ENCODE measurements around the gene LRP2.

Gene LRP2

DNA sequence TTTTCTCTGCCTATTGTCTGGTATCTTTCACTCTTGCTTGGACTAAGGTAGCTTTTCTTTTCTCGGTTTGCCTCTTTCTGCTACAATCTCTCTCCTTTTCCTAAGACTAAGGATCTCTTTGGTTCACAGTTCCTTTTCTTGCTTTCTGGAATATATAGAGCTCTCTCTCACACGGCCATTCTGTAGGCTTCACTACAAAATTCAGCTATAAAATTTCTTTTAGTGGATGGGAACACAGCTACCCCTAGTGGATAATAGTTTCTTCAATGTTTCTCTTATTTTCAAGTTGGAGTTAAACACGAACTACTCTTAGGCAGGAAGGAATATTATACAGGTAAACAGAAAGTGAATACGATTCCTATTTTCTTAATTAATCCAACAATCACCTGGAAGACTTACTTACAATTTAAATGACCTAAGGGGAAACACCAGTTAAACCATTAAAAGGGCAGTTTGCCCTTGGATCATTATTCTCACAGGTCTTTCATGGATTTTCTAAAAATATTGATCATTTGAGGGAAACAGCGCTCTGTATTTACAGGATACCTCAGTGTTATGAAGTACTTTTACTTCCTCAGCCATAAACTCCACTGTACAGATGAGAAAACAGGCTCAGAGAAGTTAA, 140.5 kb downstream of the LRP2 start:
- no peak overlapping the region for H3K4me3 ChIP-seq (ENCODE audit: low read length)
- TF ChIP-seq, protein P1, sequence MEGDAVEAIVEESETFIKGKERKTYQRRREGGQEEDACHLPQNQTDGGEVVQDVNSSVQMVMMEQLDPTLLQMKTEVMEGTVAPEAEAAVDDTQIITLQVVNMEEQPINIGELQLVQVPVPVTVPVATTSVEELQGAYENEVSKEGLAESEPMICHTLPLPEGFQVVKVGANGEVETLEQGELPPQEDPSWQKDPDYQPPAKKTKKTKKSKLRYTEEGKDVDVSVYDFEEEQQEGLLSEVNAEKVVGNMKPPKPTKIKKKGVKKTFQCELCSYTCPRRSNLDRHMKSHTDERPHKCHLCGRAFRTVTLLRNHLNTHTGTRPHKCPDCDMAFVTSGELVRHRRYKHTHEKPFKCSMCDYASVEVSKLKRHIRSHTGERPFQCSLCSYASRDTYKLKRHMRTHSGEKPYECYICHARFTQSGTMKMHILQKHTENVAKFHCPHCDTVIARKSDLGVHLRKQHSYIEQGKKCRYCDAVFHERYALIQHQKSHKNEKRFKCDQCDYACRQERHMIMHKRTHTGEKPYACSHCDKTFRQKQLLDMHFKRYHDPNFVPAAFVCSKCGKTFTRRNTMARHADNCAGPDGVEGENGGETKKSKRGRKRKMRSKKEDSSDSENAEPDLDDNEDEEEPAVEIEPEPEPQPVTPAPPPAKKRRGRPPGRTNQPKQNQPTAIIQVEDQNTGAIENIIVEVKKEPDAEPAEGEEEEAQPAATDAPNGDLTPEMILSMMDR (conservative IDR thresholded peaks at IDR 0.05; ENCODE audit: low read length) = no peak
- DNase-seq (ENCODE audit: low read depth) = no peak

DNA sequence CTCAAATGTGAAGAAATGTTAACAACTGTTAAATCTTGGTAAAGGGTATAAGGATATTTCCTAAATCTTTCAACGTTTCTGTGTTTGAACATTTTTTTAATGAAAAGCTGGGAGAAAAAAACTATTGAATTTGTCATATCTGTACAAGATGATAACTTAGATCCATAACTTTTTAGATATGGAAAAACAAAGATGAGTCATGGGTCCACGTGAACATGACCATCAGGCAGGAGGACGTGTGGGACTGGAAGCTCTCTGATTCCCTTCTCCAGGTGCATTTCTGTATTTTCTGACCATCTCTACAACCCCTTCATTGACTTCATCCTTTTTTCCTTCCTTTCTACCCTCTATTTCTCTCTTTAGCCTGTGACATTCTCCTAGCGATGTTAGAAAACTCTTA, 151.4 kb downstream of the LRP2 start:
- TF ChIP-seq, protein P1 (conservative IDR thresholded peaks at IDR 0.05; ENCODE audit: low read length) = no peak
- no peak overlapping the region for H3K4me3 ChIP-seq (ENCODE audit: low read length)
- no peak for DNase-seq (ENCODE audit: low read depth)

GRCh38 chr2:169208026-169208425, 154.3 kb downstream of the LRP2 start:
- TF ChIP-seq, protein P1 (conservative IDR thresholded peaks at IDR 0.05; ENCODE audit: low read length) = no peak
- no peak overlapping the region for H3K4me3 ChIP-seq (ENCODE audit: low read length)
- no peak for DNase-seq (ENCODE audit: low read depth)

DNA sequence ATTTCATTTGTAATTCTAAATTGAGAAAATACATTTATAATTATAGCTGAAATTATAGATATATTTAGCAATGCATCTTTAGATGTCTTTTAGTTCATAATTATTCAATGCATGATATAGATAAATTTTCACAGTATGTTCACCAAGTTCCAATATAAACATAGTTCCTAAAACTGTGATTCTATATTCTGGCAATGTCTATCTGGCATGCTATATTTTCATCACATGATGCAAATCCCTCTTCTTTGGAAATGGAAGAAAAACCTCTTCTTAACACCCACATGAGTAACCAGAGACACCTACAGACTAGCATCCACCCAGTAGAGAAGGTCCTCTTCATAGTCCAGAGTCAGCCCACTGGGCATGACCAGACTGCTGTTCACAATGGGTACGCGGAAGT, 157.2 kb downstream of the LRP2 start:
- no peak for DNase-seq (ENCODE audit: low read depth)
- TF ChIP-seq, protein P1 (conservative IDR thresholded peaks at IDR 0.05; ENCODE audit: low read length) = no peak
- no peak overlapping the region for H3K4me3 ChIP-seq (ENCODE audit: low read length)

DNA sequence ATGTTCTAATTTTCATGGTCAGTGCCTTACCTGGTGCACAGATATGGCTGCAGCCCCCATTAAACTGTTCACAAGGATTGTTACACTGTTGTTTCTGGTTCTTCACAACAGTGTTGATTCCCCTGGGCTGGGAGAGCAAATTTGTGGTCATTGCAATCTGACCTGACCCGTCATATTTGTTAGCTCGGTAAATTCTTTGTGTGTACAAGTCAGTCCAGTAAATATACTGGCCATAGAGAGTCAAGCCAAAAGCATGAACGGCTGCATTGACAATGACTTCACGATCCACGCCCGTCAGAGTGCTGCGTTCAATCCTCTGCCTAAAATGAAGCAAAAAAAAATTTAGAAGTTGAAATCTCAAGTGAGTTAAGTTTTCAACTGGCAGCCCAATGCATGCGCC, 158.4 kb downstream of the LRP2 start:
- no peak overlapping the region for H3K4me3 ChIP-seq (ENCODE audit: low read length)
- TF ChIP-seq, protein P1 (conservative IDR thresholded peaks at IDR 0.05; ENCODE audit: low read length) = no peak
- DNase-seq (ENCODE audit: low read depth) = no peak

GRCh38 chr2:169200756-169201155, 161.6 kb downstream of the LRP2 start:
- TF ChIP-seq, protein P1 (conservative IDR thresholded peaks at IDR 0.05; ENCODE audit: low read length) = no peak
- no peak for DNase-seq (ENCODE audit: low read depth)
- H3K4me3 ChIP-seq (ENCODE audit: low read length) = no peak overlapping the region

DNA sequence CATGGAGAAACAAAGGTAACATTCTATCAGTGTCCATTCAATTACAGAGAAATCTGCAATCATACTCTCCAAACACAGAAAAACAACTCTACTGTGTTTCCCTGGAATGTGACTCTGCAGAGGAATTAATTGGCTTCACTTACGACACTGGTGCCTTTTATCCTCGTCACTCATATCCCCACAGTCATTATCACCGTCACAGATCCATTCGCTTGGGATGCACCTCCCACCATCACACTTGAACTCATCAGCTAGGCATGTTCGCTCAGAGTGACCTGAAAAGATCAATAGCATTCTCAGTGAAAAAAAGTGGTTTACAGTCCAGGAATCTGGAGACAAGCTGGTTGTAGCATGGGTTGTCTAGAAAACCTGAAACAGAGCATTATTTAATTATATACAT, 168.7 kb downstream of the LRP2 start:
- H3K4me3 ChIP-seq (ENCODE audit: low read length) = no peak overlapping the region
- TF ChIP-seq, protein P1 (conservative IDR thresholded peaks at IDR 0.05; ENCODE audit: low read length) = no peak
- DNase-seq (ENCODE audit: low read depth) = no peak

All from AG10803 (cell line).